Adrenal gland (tissue), 5 donors: ENCODE data around the gene FBLN5.

Source experiments
- POLR2A ChIP-seq, 2 donors: fragments of 450-650 bp; IDR thresholded peaks; one replicate each; pipeline ENCODE4 v1.6.1; 2017; ENCODE audit warnings: antibody characterized with exemption in 2 of 2, mild to moderate bottlenecking in 2 of 2, moderate library complexity in 1 of 2
- TF ChIP-seq, protein P1 (sequence below), 6 experiments: fragments of 450-650 bp in 4 of 6; fragments of 200-600 bp in 2 of 6; sonication (generic) in 1 of 6; IDR thresholded peaks; 1 replicate in 5 of 6; 2 replicates in 1 of 6; pipeline versions ENCODE4 v1.5.1 to v1.8.0; 2016 to 2021; ENCODE audit warnings: antibody characterized with exemption in 6 of 6, mild to moderate bottlenecking in 2 of 6, moderate library complexity in 1 of 6
- donor health status: DM: no; HTN: no; CAD: no.

DNA sequence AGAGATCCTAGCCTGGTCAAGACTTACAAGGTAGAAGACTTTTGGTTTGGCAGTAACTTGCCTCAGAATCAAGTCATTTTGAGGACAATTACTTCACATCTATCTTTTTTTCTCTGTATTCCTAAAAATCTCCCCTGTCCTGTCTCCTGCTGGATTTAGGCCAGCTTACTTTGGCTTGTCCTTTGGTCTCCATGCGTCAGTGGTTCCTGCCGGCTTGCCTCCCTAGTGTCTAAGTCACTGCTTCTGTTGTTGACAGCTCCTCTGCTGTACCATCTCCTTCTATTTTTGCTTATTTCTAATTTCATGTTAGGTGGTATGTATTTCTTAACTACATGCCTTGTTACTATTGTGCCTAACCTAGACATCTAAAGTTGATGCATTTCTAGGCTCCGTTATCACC is 39.7 kb upstream of the FBLN5 start:
- TF ChIP-seq, protein P1, sequence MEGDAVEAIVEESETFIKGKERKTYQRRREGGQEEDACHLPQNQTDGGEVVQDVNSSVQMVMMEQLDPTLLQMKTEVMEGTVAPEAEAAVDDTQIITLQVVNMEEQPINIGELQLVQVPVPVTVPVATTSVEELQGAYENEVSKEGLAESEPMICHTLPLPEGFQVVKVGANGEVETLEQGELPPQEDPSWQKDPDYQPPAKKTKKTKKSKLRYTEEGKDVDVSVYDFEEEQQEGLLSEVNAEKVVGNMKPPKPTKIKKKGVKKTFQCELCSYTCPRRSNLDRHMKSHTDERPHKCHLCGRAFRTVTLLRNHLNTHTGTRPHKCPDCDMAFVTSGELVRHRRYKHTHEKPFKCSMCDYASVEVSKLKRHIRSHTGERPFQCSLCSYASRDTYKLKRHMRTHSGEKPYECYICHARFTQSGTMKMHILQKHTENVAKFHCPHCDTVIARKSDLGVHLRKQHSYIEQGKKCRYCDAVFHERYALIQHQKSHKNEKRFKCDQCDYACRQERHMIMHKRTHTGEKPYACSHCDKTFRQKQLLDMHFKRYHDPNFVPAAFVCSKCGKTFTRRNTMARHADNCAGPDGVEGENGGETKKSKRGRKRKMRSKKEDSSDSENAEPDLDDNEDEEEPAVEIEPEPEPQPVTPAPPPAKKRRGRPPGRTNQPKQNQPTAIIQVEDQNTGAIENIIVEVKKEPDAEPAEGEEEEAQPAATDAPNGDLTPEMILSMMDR (IDR thresholded peaks at IDR 0.05) = no peak
- no peak for TF ChIP-seq POLR2A (IDR thresholded peaks at IDR 0.05)
